GM19023 (cell line): ENCODE data around the gene RAB15.
"Not testable (repeated sequence)": the region's sequence is repeated elsewhere in the genome, so short reads cannot be mapped to it uniquely, and the experiment has no call there.

Experiments used
- ATAC-seq: cut with Tn5 transposase; IDR thresholded peaks from one replicate; pipeline ENCODE4 v1.9.1; 2021; ENCODE audit warnings: mild to moderate bottlenecking, moderate library complexity; ENCODE audit not compliant: unreplicated experiment

Gene RAB15

GRCh38 chr14:64914237-64915028, 57.7 kb downstream of the RAB15 start, which contains the start of gene CHURC1:
Gene CHURC1 (plus strand): TSS chr14:64914455. CDS start chr14:64914496, 41 bp downstream.
- ATAC-seq: peak; percentile 99

GRCh38 chr14:64913477-64913876, 58.7 kb downstream of the RAB15 start:
- not testable (repeated sequence) for ATAC-seq

DNA sequence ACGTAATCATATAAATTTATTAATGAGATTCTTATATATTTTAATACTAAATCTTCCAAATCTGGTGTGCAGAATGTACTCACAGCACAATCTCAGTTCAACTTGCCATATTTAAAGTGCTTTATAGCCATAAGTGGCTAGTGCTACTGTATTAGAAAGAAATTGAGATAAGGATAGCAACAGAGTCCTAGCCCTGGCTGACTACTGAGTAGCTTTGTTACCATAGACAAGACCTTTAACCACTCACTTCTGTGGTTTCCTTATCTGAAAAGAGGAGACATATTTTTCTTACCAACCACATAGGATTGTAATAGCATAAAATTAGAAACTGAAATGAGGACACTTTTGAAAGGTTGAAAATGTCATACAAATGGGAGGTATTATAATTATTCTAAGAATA, 59.9 kb downstream of the RAB15 start:
- ATAC-seq: no peak

DNA sequence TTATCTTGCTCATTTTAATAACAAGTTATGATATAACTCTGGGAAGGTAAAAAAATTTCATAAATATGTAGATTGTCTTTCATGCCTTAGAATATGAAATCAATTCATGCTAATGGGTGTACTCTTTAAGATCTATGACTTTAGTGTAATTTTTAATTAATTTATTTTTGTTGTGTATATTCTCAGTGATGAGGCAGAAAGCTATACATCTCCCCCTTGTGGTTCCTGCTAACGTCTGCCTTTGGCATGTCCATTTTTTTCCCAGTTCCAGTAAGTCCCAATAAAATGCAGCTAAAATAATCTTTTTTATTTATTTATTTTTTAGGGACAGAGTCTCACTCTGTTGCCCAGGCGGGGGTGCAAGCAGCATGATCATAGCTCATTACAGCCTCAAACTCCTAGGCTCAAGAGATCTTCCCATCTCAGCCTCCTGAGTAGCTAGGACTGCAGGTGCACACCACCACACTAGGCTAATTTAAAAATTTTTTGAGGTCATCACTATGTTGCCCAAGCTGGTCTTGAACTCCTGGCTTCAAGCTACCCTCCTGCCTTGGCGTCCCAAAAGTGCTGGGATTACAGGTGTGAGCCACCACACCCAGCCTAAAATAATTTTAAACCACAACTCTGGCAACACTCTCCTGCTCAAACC, 61.2 kb downstream of the RAB15 start:
- ATAC-seq: no peak

DNA sequence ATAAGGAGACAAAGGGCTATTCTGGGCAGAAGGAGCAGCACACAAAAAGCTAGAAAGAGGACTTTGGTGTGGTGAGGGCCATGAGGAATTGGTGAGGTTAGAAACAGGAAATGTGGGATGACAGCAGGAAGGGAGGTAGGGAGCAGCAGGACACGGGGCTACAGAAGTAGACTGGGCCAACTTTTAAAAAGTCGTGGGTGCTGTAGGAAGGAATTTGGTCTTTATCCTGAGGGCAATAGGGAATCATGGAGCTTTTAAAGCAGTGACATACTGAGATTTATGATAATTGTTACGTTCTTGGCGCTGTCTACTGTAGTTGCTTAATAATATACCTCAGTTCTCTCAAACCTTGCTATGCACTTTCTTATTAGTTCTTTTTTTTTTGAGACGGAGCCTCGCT, 66.1 kb downstream of the RAB15 start:
- no peak for ATAC-seq

DNA sequence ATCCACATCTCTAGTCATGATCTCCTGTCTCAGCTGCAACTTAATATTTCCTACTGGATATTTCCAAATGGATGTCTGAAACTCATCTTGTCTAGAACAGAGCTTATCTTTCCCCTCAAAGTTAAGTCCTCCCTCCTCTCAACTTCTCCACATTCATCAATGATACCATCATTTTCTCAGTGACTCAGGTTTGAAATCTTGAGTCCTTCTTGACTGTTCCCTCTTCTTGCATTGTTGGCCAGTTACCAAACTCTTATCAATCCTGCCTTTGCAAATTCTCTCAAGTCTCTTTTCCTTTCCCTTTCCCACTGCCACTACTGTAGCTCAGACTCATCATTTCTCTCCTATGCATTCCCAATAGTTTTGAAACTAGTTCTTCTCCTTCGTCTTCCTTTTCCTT, 72.2 kb downstream of the RAB15 start:
- ATAC-seq: no peak
